SK-N-MC (cell line): ENCODE results near the gene TRMT1.

Experiments used
- DNase-seq: peaks from one replicate; pipeline ENCODE4 v3.0.0-alpha.2; 2011; ENCODE audit warnings: low read depth, low spot score
- H3K27ac ChIP-seq: fragments of 200-600 bp; sonication (generic); 2 replicates; pipeline ENCODE4 v1.5.1; 2016; ENCODE audit warnings: mixed run types
- H3K36me3 ChIP-seq: fragments of 200-600 bp; sonication (generic); 2 replicates; pipeline ENCODE4 v1.6.1; 2017; ENCODE audit warnings: antibody characterized with exemption, low read length, mixed read lengths; ENCODE audit not compliant: insufficient read depth
- H3K4me3 ChIP-seq: fragments of 200-600 bp; sonication (generic); 2 replicates; pipeline ENCODE4 v1.5.1; 2016
- H3K9ac ChIP-seq: fragments of 200-600 bp; sonication (generic); 2 replicates; pipeline ENCODE4 v1.8.0; 2017; ENCODE audit warnings: mixed run types, mixed read lengths; ENCODE audit not compliant: insufficient read length
- H3K9me3 ChIP-seq: fragments of 200-600 bp; sonication (generic); 2 replicates; pipeline ENCODE4 v1.6.1; 2017; ENCODE audit warnings: low read depth, mild to moderate bottlenecking, antibody characterized with exemption, low read length, moderate library complexity, mixed read lengths
- EZH2 ChIP-seq: fragments of 200-600 bp; sonication (generic); IDR thresholded peaks from one replicate; pipeline ENCODE4 v1.6.1; 2017; ENCODE audit warnings: antibody characterized with exemption
- FOXP2 ChIP-seq: optimal IDR thresholded peaks from 2 replicates; pipeline ENCODE3; 2011; ENCODE audit warnings: mild to moderate bottlenecking, moderate library complexity; ENCODE audit not compliant: insufficient read depth; ENCODE audit errors: extremely low read length, control extremely low read depth
- POLR2AphosphoS5 ChIP-seq: IDR thresholded peaks from 2 replicates; pipeline ENCODE4 v1.6.1; 2012; ENCODE audit warnings: mild to moderate bottlenecking, low read depth, low read length, borderline replicate concordance

TRMT1 gene

GRCh38 chr19:13074378-13074777 lies 42.2 kb downstream of the TRMT1 start:
- DNase-seq = no peak
- Histone ChIP-seq H3K9ac (no peak overlapping the region), H3K36me3 (peaks cover 18% of the 10 kb centered on the region; the same call in 1 of the 2 replicates), H3K27ac (no peak overlapping the region), H3K9me3 (no peaks in the 10 kb centered on the region), H3K4me3 (no peak overlapping the region)
- TF ChIP-seq EZH2 = no peak
- TF ChIP-seq FOXP2 = no peak

GRCh38 chr19:13073263-13073662 lies 43.3 kb downstream of the TRMT1 start:
- DNase-seq = no peak
- no peaks in the 10 kb centered on the region for H3K9me3 ChIP-seq
- H3K27ac ChIP-seq = peak overlapping the region; percentile 36; the same call in 1 of the 2 replicates

GRCh38 chr19:13072188-13072908 lies 44.2 kb downstream of the TRMT1 start:
- Histone ChIP-seq H3K27ac (peak overlapping the region; percentile 60), H3K36me3 (peaks cover 12% of the 10 kb centered on the region; the same call in 1 of the 2 replicates), H3K9ac (no peak overlapping the region), H3K4me3 (no peak overlapping the region), H3K9me3 (no peaks in the 10 kb centered on the region)
- DNase-seq = no peak
- TF ChIP-seq FOXP2 (no peak), EZH2 (no peak), POLR2AphosphoS5 (no peak)

More at GRCh38 chr19:13073263-13073662, 43.3 kb downstream of the TRMT1 start:
- H3K4me3 ChIP-seq = no peak overlapping the region
- TF ChIP-seq EZH2 = no peak
- no peak for TF ChIP-seq POLR2AphosphoS5
- no peak for TF ChIP-seq FOXP2
- H3K36me3 ChIP-seq = peaks cover 18% of the 10 kb centered on the region; the same call in 1 of the 2 replicates
- H3K9ac ChIP-seq = no peak overlapping the region

- Histone ChIP-seq H3K36me3 (peaks cover 12% of the 10 kb centered on the region; the same call in 1 of the 2 replicates), H3K27ac (peak overlapping the region; percentile 48), H3K4me3 (no peak overlapping the region), H3K9ac (no peak overlapping the region), H3K9me3 (no peaks in the 10 kb centered on the region)
- DNase-seq = no peak
- TF ChIP-seq FOXP2 = no peak
- no peak for TF ChIP-seq POLR2AphosphoS5
- no peak for TF ChIP-seq EZH2
Observed at GRCh38 chr19:13071444-13072187, 44.9 kb downstream of the TRMT1 start.

- TF ChIP-seq POLR2AphosphoS5 (no peak), FOXP2 (no peak), EZH2 (no peak)
- Histone ChIP-seq H3K9ac (no peak overlapping the region), H3K4me3 (no peak overlapping the region), H3K27ac (peak overlapping the region; percentile 48), H3K9me3 (no peaks in the 10 kb centered on the region), H3K36me3 (peaks cover 12% of the 10 kb centered on the region; the same call in 1 of the 2 replicates)
- DNase-seq = no peak
Observed at GRCh38 chr19:13070425-13071140, 46.0 kb downstream of the TRMT1 start.

GRCh38 chr19:13069415-13070359 lies 46.9 kb downstream of the TRMT1 start:
- peaks cover 9% of the 10 kb centered on the region; the same call in 1 of the 2 replicates for H3K36me3 ChIP-seq
- H3K9me3 ChIP-seq = no peaks in the 10 kb centered on the region
- TF ChIP-seq EZH2 (no peak), POLR2AphosphoS5 (no peak), FOXP2 (no peak)
- DNase-seq = no peak
- no peak overlapping the region for H3K9ac ChIP-seq
- H3K4me3 ChIP-seq = no peak overlapping the region
- H3K27ac ChIP-seq = no peak overlapping the region

GRCh38 chr19:13068085-13068846 lies 48.3 kb downstream of the TRMT1 start:
- no peaks in the 10 kb centered on the region for H3K9me3 ChIP-seq
- no peak overlapping the region for H3K4me3 ChIP-seq
- no peak for DNase-seq
- no peak for TF ChIP-seq FOXP2
- TF ChIP-seq EZH2 = no peak
- TF ChIP-seq POLR2AphosphoS5 = no peak
- H3K9ac ChIP-seq = no peak overlapping the region
- peaks cover 1% of the 10 kb centered on the region; the same call in 1 of the 2 replicates for H3K36me3 ChIP-seq
- H3K27ac ChIP-seq = no peak overlapping the region
